Measurements from ENCODE around the gene ANKRD33B.
"Not testable (repeated sequence)": the region's sequence is repeated elsewhere in the genome, so short reads cannot be mapped to it uniquely, and the experiment has no call there.

The ANKRD33B gene

DNA sequence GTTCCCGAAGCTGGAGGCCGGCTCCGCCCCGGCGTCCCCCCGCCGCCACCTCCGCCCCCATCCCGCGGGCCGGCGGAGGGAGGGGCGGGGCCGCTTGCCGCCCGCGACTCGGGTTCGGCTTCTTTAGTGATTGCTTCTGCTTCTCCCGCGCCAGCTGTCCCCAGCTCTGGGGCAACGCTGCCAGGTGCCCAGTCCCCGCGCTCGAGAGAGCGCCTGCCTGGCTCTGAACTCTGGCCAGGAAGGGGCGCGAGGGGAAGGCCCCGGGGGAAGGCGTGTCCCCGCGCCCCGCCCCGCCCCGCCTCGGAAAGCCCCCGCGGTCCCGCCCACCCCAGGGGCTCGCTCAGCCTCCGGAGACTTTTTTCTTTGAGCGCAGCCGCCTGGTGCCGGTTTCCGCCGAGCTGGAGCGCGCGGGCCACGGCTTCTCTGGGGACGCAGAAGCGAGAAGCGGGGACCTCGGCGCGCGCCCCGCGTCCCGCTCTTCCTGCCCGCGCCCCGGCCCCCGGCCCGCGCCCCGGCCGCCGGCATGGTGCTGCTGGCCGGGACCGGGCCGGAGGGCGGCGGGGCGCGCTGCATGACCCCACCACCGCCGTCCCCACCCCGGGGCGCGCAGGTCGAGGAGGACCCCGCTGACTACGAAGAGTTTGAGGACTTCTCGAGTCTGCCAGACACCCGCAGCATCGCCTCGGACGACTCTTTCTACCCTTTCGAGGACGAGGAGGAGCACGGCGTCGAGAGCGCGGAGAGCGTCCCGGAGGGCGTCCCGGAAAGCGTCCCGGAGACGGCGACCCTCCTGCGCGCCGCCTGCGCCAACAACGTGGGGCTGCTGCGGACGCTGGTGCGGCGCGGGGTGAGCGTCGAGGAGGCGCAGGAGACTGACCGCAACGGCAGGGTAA is at the start of gene ANKRD33B:
Gene ANKRD33B (plus strand): TSS at position 126 of the 893 bp plus-strand sequence. CDS start 398 bp downstream, at position 524.
- H3K27ac Mint-ChIP-seq, result peak within 1 kb of the TSS; percentile 82
- H3K9me3 Mint-ChIP-seq, result no peaks in the 10 kb centered on the region
- H3K4me3 Mint-ChIP-seq, result peak within 1 kb of the TSS; percentile 88
- peaks cover 10% of the 10 kb centered on the region for H3K36me3 Mint-ChIP-seq (ENCODE audit: low read depth)
- H3K4me1 Mint-ChIP-seq (ENCODE audit: low read depth), result peaks cover 46% of the 10 kb centered on the region
- H3K27me3 Mint-ChIP-seq, result no peaks in the 10 kb centered on the region

DNA sequence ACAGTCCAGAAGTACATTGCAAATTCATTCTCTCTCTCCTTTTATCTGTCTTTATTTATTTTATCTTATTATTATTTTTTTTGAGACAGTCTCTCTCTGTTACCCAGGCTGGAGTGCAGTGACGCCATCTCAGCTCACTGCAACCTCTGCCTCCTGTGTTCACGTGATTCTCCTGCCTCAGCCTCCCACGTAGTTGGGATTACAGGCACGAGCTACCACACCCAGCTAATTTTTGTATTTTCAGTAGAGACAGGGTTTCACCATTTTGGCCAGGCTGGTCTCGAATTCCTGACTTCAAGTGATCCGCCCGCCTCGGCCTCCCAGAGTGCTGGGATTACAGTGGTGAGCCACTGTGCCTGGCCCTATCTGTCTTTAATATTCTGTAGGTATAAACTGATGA is 49.3 kb upstream of the ANKRD33B start:
- not testable (repeated sequence) for H3K9me3 Mint-ChIP-seq; H3K27me3 Mint-ChIP-seq; H3K4me1 Mint-ChIP-seq (ENCODE audit: low read depth); H3K36me3 Mint-ChIP-seq (ENCODE audit: low read depth); H3K4me3 Mint-ChIP-seq; H3K27ac Mint-ChIP-seq

DNA sequence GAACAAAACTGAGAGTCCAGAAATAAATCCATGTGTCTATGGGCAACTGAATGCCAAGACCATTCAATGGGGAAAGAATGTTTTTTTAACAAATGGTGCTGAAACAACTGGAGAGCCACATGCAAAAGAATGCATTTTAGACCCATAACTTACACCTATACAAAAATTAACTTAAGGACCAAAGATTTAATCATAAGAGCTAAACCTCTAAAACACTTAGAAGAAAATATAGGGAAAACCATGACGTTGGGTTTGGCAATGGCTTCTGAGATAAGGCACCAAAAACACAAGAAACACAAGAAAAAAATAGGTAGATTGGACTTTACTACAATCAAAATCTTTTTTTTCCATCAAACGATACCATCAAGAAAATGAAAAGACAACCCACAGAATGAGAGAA is 48.4 kb upstream of the ANKRD33B start:
- H3K4me3 Mint-ChIP-seq, result no peak overlapping the region
- H3K4me1 Mint-ChIP-seq (ENCODE audit: low read depth), result no peaks in the 10 kb centered on the region
- H3K27me3 Mint-ChIP-seq, result peaks cover 4% of the 10 kb centered on the region
- H3K9me3 Mint-ChIP-seq, result no peaks in the 10 kb centered on the region
- no peak overlapping the region for H3K27ac Mint-ChIP-seq
- no peaks in the 10 kb centered on the region for H3K36me3 Mint-ChIP-seq (ENCODE audit: low read depth)

DNA sequence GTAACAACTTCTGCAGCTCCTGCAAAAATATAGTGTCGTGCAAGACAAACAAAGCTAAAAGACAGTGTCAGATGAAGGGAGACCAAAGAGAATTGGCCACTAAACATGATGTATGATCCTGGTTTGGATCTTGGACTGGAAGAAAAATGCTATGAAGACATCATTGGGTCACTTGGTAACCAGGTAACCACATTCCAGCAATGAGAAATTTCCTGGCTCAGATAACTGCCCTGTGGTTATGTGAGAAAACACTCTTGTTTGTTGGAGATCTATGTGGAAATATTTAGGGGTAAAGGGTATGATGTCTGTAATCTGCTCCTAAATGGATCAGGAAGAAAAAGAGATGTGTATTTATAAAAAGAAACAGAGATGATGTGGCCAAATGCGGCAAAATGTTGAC is 45.5 kb upstream of the ANKRD33B start:
- no peaks in the 10 kb centered on the region for H3K36me3 Mint-ChIP-seq (ENCODE audit: low read depth)
- peaks cover 10% of the 10 kb centered on the region for H3K9me3 Mint-ChIP-seq
- no peaks in the 10 kb centered on the region for H3K4me1 Mint-ChIP-seq (ENCODE audit: low read depth)
- H3K4me3 Mint-ChIP-seq, result no peak overlapping the region
- no peak overlapping the region for H3K27ac Mint-ChIP-seq
- H3K27me3 Mint-ChIP-seq, result peaks cover 4% of the 10 kb centered on the region

DNA sequence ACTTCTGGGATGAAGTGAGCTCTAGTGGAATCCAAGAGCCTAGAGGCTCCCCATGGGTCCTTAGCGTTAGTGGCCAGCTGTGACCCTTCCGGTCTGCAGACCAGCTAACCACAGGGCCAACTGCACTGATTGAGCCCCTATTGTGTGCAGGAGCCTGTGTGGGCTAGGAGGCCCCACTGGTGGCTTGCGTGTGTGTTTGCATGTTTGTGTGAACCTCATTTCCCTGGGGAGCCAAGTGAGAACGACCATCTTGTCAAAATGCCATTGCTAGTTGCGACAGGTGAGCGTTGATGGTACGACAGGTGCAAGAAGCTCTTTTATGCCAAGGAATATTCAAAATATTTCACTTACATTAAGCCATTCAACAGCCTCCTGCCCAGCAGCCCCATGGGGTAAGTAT is 44.1 kb upstream of the ANKRD33B start:
- Mint-ChIP-seq H3K4me1 (ENCODE audit: low read depth) (no peaks in the 10 kb centered on the region), H3K4me3 (no peak overlapping the region), H3K9me3 (peaks cover 10% of the 10 kb centered on the region)

DNA sequence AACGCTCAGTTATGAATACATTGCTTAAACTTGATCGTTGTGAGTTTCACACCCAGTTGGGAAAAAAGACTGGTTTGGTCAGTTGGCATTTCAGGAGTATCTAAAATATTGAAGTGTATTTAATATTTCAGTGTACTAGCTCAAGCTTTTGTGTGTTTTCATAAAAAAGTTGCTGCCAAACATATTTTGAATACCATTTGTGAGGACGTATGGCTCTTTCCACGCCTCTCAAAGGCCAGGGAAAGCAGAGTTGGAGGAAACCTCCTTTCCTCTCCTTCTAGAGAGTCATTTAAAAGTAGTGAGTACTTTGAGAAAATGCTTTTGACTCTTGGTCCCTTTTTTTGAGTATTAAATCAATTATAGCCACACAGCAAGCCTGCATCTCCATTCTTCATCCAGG is 43.2 kb upstream of the ANKRD33B start:
- Mint-ChIP-seq H3K9me3 (peaks cover 10% of the 10 kb centered on the region), H3K36me3 (ENCODE audit: low read depth) (no peaks in the 10 kb centered on the region), H3K4me3 (no peak overlapping the region), H3K4me1 (ENCODE audit: low read depth) (no peaks in the 10 kb centered on the region), H3K27me3 (peaks cover 4% of the 10 kb centered on the region), H3K27ac (no peak overlapping the region)

More for the DNA sequence above, 44.1 kb upstream of the ANKRD33B start:
- H3K27me3 Mint-ChIP-seq, result peaks cover 4% of the 10 kb centered on the region
- no peak overlapping the region for H3K27ac Mint-ChIP-seq
- no peaks in the 10 kb centered on the region for H3K36me3 Mint-ChIP-seq (ENCODE audit: low read depth)

DNA sequence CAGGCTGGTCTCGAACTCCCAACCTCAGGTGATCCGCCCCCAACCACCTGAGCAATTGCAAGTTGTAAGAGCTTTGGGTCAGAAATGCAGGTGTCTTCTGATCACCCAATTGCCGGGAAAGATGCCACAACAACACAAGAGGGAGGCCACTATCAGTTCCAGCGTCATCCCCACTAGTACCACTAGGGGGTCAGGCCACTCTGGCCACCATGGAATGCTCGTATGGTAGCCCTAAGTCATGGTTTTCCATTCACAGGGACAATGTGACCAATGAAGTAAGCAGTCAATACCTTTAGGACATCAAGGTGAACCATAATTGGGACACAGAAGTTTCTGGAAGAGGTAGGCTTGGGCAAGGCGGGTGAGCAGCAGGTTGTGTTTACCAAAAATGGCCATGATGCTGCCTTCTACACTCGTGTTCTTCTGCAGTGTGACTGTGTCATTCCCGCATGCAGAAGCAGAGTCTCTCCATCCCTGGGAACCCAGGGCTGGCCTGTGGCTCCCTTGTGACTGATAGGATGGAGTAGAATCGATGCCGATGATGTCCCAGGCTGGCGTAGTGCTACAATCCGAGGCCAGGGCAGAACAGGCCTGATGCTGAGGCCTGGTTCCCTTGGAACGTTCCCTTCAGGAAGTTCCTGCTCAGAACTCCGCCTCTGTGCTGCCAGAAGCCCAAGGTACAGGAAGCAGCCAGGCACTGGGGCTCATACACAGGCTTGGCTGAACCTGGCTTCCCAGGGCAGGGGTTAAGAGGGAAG is 42.2 kb upstream of the ANKRD33B start:
- Mint-ChIP-seq H3K27ac (no peak overlapping the region), H3K4me3 (no peak overlapping the region), H3K27me3 (peaks cover 8% of the 10 kb centered on the region), H3K36me3 (ENCODE audit: low read depth) (no peaks in the 10 kb centered on the region), H3K4me1 (ENCODE audit: low read depth) (no peaks in the 10 kb centered on the region), H3K9me3 (peaks cover 10% of the 10 kb centered on the region)

DNA sequence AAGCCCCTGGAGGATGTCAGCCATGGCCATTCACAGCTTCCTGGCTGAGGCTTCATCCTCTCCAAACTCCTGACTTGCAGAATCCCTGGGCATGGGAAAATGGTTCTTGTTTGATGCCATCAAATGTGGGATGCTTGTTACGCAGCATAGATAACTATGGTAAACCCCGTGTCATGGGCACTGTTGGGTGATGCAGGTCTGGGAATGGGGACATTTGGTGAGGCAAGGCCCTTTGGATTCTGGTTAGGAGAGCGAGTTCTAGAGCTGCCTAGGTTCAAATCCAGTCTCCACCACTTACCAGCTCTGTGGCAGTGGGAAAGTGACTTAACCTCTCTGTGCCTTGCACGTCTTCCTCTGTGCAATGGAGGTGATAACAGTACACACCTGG is 41.7 kb upstream of the ANKRD33B start:
- peaks cover 10% of the 10 kb centered on the region for H3K9me3 Mint-ChIP-seq
- H3K27me3 Mint-ChIP-seq, result peaks cover 5% of the 10 kb centered on the region
- no peaks in the 10 kb centered on the region for H3K4me1 Mint-ChIP-seq (ENCODE audit: low read depth)
- no peak overlapping the region for H3K27ac Mint-ChIP-seq
- no peak overlapping the region for H3K4me3 Mint-ChIP-seq
- H3K36me3 Mint-ChIP-seq (ENCODE audit: low read depth), result no peaks in the 10 kb centered on the region

DNA sequence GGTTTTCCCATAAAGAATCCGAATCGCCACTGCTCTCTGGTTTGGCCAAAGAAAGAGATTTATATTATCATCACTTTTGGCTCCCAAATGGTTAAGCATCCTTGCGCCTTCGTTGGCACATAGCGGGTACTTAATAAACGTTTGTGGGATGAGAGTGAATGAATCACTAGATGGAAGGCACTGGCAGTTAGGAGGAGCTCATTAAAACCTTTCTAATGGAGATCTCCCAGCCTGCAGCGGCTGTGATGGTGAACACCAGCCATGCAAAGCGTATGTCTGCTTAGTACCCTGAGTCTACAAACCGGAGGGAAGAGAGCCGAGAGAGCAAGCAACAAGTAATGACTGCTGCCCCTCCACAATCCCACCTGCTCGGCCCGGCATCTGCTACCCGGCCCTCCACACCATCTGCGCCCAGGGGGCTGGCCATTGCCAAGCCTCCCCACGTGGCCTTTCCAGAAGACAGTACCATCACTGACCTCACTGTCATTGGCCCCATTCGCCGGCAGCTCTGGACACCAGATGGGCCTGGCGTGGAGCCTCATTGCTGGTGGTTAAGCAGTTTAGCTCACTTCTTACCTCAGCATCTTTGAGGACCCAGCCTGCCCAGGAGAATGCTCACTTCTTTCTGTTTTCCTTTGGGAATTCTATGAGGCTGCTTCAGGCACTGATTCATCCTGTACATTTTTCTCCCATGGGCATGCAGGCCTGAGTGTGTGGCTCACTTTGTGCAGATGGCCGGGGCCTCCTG is 39.3 kb upstream of the ANKRD33B start:
- peaks cover 10% of the 10 kb centered on the region for H3K9me3 Mint-ChIP-seq
- H3K4me1 Mint-ChIP-seq (ENCODE audit: low read depth), result no peaks in the 10 kb centered on the region
- H3K27ac Mint-ChIP-seq, result no peak overlapping the region
- H3K4me3 Mint-ChIP-seq, result no peak overlapping the region
- peaks cover 7% of the 10 kb centered on the region for H3K27me3 Mint-ChIP-seq
- H3K36me3 Mint-ChIP-seq (ENCODE audit: low read depth), result no peaks in the 10 kb centered on the region

DNA sequence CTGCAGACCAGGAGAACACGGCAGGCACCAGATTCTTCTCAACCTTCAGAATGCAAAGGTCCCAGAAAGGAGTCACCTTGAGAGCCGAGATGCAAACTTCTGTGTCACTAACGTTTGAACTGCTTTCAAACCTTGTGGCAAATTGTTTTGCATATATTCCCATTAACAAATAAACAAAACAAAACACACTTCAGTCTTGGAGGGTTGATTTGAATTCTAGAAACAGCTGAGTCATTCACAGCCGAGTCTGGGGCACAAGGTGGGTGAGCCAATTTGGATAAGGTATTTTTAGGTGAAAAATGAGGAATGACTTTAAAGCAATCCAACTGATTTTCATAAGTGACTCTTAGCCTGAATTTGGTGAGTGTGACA is 38.8 kb upstream of the ANKRD33B start:
- Mint-ChIP-seq H3K27me3 (peaks cover 7% of the 10 kb centered on the region), H3K4me1 (ENCODE audit: low read depth) (no peaks in the 10 kb centered on the region), H3K36me3 (ENCODE audit: low read depth) (no peaks in the 10 kb centered on the region), H3K9me3 (peaks cover 10% of the 10 kb centered on the region), H3K4me3 (no peak overlapping the region), H3K27ac (no peak overlapping the region)

DNA sequence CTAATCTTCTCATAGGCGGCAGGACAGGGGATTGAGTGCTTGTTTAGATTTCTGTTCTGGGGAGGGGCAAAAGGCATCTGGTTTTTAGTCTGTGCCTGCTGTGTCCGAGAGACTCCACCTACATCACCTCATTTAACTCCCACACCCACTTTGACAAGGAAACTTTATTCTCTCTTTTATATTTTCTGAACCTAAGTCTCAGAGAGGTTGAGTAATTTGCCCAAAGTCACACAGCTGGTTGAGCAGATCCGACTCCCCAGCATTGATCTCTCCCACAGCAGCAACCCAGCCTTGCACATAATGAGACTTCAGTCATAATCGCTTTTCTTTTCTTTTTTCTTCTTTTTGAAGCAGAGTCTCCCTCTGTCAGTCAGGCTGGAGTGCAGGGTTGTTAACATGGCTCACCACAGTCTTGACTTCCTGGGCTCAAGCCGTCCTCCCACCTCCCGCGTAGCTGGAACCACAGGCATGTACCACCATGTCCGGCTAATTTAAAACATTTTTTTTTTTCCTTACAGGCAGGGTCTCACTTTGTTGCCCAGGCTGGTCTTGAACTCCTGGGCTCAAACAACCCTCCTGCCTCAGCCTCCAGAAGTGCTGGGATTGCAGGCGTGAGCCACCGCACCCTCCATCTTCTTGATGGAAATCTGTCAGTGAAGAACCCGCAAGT is 36.5 kb upstream of the ANKRD33B start:
- no peaks in the 10 kb centered on the region for H3K4me1 Mint-ChIP-seq (ENCODE audit: low read depth)
- H3K9me3 Mint-ChIP-seq, result peaks cover 8% of the 10 kb centered on the region
- no peaks in the 10 kb centered on the region for H3K36me3 Mint-ChIP-seq (ENCODE audit: low read depth)
- H3K4me3 Mint-ChIP-seq, result no peak overlapping the region
- H3K27me3 Mint-ChIP-seq, result peaks cover 7% of the 10 kb centered on the region
- no peak overlapping the region for H3K27ac Mint-ChIP-seq

DNA sequence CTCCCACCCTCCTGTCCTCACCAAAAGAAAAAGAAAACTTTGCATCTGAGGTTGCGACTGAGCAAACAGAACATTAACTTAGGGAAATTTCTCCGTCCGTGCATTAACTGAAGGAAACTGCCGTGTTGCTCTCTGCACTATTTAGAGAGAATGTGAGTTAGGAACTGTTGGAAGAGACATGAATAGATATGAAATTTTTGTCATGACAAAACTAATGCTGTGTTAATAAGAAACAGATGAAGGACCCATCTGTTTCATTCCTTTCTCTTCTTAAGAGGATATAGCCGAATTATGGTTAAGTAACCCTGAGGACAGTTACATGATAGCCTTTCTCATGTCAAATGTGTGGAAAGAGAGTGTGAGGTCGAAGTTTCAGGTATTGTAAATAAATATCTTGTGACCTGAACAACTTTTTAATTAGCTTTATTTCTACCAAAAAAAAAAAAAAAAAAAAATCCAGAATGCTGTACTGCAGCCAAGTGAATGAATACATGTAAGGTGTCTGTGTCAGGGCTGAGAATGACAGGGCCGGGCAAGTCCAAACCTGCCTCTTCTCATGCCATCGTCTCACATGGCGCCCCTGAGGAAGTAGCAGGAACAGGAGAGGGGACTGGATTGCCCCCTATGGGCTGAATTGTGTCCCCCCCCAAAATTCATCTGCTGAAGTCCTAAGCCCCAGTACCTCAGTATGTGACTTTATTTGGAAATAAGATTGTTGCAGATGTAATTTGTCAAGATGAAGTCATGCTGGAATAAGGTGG is 35.6 kb upstream of the ANKRD33B start:
- no peaks in the 10 kb centered on the region for H3K4me1 Mint-ChIP-seq (ENCODE audit: low read depth)
- H3K36me3 Mint-ChIP-seq (ENCODE audit: low read depth), result no peaks in the 10 kb centered on the region
- H3K27ac Mint-ChIP-seq, result peak overlapping the region; percentile 68
- peaks cover 11% of the 10 kb centered on the region for H3K27me3 Mint-ChIP-seq
- H3K4me3 Mint-ChIP-seq, result no peak overlapping the region
- H3K9me3 Mint-ChIP-seq, result no peaks in the 10 kb centered on the region

DNA sequence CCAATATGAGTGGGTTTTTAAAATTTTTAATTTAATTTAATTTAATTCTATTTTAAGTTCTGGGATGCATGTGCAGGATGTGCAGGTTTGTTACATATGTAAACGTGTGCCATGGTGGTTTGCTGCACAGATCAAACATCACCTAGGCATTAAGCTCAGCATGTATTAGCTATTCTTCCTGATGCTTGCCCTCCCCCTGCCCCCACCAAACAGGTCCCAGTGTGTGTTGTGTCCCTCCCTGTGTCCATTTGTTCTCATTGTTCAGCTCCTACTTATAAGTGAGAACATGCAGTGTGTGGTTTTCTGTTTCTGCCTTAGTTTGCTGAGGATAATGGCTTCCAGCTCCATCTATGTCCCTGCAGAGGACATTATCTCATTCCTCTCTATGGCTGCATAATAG is 35.0 kb upstream of the ANKRD33B start:
- H3K27ac Mint-ChIP-seq, result no peak overlapping the region
- H3K36me3 Mint-ChIP-seq (ENCODE audit: low read depth), result no peaks in the 10 kb centered on the region
- peaks cover 11% of the 10 kb centered on the region for H3K27me3 Mint-ChIP-seq
- H3K4me1 Mint-ChIP-seq (ENCODE audit: low read depth), result no peaks in the 10 kb centered on the region
- H3K4me3 Mint-ChIP-seq, result no peak overlapping the region
- H3K9me3 Mint-ChIP-seq, result no peaks in the 10 kb centered on the region
